Activated CD4-positive, alpha-beta T cell treated with anti-CD3 and anti-CD28 coated beads for 36 hours (primary cell): ENCODE results near the gene PDE8A. TPM values are rescaled to one million over a fixed set of nuclear protein-coding genes. Genes with fewer than 3 reads are reported as not detected.

ENCODE experiments used
- ATAC-seq: fragments of 200-7000 bp; cut with Tn5 transposase; one replicate; pipeline ENCODE4 v1.10.0; 2021; ENCODE audit warnings: mild to moderate bottlenecking, moderate library complexity
- CTCF ChIA-PET: fragments of 350-600 bp; sonication (Branson Sonifier 250); formaldehyde crosslinking; loops from one replicate; lab custom pipeline; 2021; ENCODE audit warnings: antibody characterized with exemption; lab: Charles Lee
- POLR2A ChIA-PET: fragments of 350-600 bp; sonication (Branson Sonifier 250); formaldehyde crosslinking; loops from one replicate; lab custom pipeline; 2021; ENCODE audit warnings: antibody characterized with exemption, inconsistent platforms; lab: Charles Lee
- DNase-seq: peaks from one replicate; pipeline ENCODE4 v3.0.0-alpha.2; 2020
- H3K27ac Mint-ChIP-seq: one replicate; pipeline ENCODE4 v1.8.0; 2021; ENCODE audit warnings: mixed read lengths
- H3K27me3 Mint-ChIP-seq: one replicate; pipeline ENCODE4 v1.8.0; 2021; ENCODE audit warnings: mixed read lengths
- H3K36me3 Mint-ChIP-seq: one replicate; pipeline ENCODE4 v1.8.0; 2021; ENCODE audit warnings: low read depth, mixed read lengths
- H3K4me1 Mint-ChIP-seq: one replicate; pipeline ENCODE4 v1.8.0; 2021; ENCODE audit warnings: mixed read lengths
- H3K4me3 Mint-ChIP-seq: one replicate; pipeline ENCODE4 v1.8.0; 2021; ENCODE audit warnings: mild to moderate bottlenecking, moderate library complexity, mixed read lengths
- H3K9me3 Mint-ChIP-seq: one replicate; pipeline ENCODE4 v1.8.0; 2021; ENCODE audit warnings: low read depth, mixed read lengths
- intact Hi-C, 2 experiments: fragments of 100-400 bp; cut with DNase I in 1 of 2; cut with micrococcal nuclease in 1 of 2; formaldehyde crosslinking; loops; one replicate each; pipeline versions ENCODE4 v1.14.2 to v1.15.1; 2022 to 2024; cut with DNase I, micrococcal nuclease
- total RNA-seq, 2 experiments: library from RNA; stranded (reverse); gene quantifications; one replicate each; pipeline ENCODE4 v1.2.3, GENCODE V29; 2021

The PDE8A gene
- total RNA-seq, 2 experiments from 2014 or later, result 21.3 to 28.7 TPM

GRCh38 chr15:85026304-85027032, 44.8 kb downstream of the PDE8A start:
- DNase-seq (no peak), ATAC-seq (no peak)
- no peak overlapping the region for H3K4me3 Mint-ChIP-seq
- H3K4me1 Mint-ChIP-seq, result peaks cover 64% of the 10 kb centered on the region
- CTCF ChIA-PET, result no interaction called here
- H3K36me3 Mint-ChIP-seq, result no peaks in the 10 kb centered on the region
- H3K27me3 Mint-ChIP-seq, result no peaks in the 10 kb centered on the region
- H3K9me3 Mint-ChIP-seq, result no peaks in the 10 kb centered on the region
- intact Hi-C loops, result no loop called here
- no peak overlapping the region for H3K27ac Mint-ChIP-seq
- POLR2A ChIA-PET, result no interaction called here

DNA sequence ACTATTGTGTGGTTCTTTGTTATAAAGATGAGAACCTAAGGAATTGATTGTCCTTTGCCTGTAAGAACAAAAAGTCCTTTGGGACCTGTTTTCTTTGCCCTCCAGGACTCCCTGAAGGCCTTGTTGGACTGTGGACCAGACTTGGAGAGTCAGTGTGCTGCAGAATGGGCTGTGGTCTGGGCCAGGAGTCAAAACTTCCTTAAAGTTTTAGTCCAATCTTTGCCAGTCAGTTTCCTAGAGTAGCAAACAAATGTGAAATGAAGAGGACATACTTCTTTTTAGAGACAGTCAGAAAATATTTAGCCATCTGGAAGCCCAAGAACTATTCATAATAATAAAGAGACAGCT, 45.4 kb downstream of the PDE8A start:
- no peaks in the 10 kb centered on the region for H3K36me3 Mint-ChIP-seq
- intact Hi-C loops, result no loop called here
- H3K4me1 Mint-ChIP-seq, result peaks cover 69% of the 10 kb centered on the region
- CTCF ChIA-PET, result no interaction called here
- no peaks in the 10 kb centered on the region for H3K9me3 Mint-ChIP-seq
- ATAC-seq (no peak), DNase-seq (no peak)
- no peak overlapping the region for H3K27ac Mint-ChIP-seq
- H3K4me3 Mint-ChIP-seq, result no peak overlapping the region
- no peaks in the 10 kb centered on the region for H3K27me3 Mint-ChIP-seq
- POLR2A ChIA-PET, result no interaction called here

- no peak overlapping the region for H3K27ac Mint-ChIP-seq
- ChIA-PET CTCF (no interaction called here), POLR2A (no interaction called here)
- ATAC-seq (no peak), DNase-seq (no peak)
- H3K4me3 Mint-ChIP-seq, result no peak overlapping the region
- intact Hi-C loops, result no loop called here
- no peaks in the 10 kb centered on the region for H3K36me3 Mint-ChIP-seq
- H3K9me3 Mint-ChIP-seq, result no peaks in the 10 kb centered on the region
- peaks cover 71% of the 10 kb centered on the region for H3K4me1 Mint-ChIP-seq
- H3K27me3 Mint-ChIP-seq, result no peaks in the 10 kb centered on the region
Observed at GRCh38 chr15:85027421-85027820, 45.8 kb downstream of the PDE8A start.

DNA sequence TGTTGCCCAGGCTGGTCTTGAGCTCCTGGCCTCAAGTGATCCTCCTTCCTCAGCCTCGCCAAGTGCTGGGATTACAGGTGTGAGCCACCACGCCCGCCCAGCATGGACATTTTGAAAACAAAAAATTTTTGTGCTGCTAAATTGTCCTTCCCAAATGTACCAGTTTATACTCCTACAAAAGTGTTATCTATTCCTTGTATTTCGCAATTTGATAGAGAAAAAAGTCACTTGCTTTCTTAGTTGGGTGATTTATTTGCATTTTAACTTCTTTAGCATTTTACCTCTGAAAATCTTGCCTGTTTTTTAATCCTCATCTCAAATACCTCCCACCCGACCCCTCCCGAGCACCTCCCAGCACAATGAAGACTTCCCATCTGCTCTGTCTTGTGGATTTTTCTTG, 46.8 kb downstream of the PDE8A start:
- no peak for ATAC-seq
- intact Hi-C loops, result no loop called here
- Mint-ChIP-seq H3K36me3 (no peaks in the 10 kb centered on the region), H3K27ac (no peak overlapping the region), H3K4me3 (no peak overlapping the region), H3K9me3 (no peaks in the 10 kb centered on the region), H3K4me1 (peaks cover 68% of the 10 kb centered on the region), H3K27me3 (no peaks in the 10 kb centered on the region)
- ChIA-PET CTCF (interaction anchor here (1.3 kb wide), 1 partner anchor 113 kb away, joined by 4 read pairs; no protein-coding TSS in a partner anchor), POLR2A (no interaction called here)
- DNase-seq, result no peak

DNA sequence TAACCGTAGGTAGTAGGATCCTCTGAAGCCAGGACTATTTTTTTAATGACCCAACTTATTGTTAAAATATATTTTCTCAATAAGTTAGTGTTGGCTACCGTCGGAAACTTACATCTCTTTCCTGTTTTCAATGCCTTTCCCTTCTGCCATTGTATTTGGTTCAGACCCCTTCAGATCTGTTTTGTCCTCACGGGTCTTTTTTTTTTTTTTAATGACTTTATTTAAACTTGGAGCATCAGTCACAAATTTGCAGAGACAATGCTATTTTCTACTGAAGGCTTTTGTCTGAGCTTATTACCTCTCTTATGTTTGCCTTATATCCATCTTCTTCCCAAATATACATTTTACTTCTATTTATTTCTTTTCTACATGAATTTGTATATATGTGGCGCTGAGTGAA, 47.6 kb downstream of the PDE8A start:
- CTCF ChIA-PET, result interaction anchor here (1.3 to 2.0 kb wide), 2 partner anchors 16 to 112 kb away, joined by 4 to 5 read pairs; no protein-coding TSS in a partner anchor

DNA sequence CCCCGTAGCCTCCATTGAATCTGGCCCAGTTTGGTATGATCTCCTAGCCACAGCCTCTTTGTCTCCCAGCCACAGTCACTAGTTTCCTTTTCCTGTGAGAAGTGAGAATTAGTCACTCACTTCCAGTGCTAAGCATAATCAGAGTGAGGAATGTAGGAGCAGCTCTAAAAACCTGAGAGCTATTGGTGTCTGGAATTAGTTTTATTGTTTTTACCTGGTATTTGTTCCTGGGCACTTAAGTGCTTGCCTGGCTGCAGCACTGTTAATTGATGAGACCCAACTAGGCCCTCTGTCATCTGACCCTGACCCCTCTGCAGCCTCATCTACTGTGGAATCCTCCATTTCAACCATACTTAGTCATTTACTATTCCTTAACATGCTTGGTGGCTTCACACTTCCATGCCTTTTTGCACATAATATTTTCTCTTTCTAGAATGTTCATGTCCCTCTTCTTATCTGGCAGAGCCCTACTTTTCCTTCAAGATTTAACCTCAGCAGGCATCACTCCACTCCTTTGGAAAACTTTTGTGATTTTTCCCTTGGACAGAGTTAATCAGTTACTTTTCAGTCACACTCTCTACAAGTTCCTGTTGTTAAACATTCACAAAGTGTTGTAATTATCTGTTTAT, 48.8 kb downstream of the PDE8A start:
- no peaks in the 10 kb centered on the region for H3K27me3 Mint-ChIP-seq
- peak overlapping the region; percentile 8 for H3K27ac Mint-ChIP-seq
- DNase-seq (peak; percentile 14), ATAC-seq (peak; percentile 82)
- no peaks in the 10 kb centered on the region for H3K36me3 Mint-ChIP-seq
- POLR2A ChIA-PET, result no interaction called here
- CTCF ChIA-PET, result interaction anchor here (0.7 to 2.3 kb wide), 7 partner anchors 9 to 149 kb away, joined by 3 to 6 read pairs (median 4); no protein-coding TSS in a partner anchor
- H3K4me3 Mint-ChIP-seq, result no peak overlapping the region
- intact Hi-C loops, result loop anchor here in 1 of 2 experiments (5.0 kb wide), 1 partner anchor 38 kb away; no protein-coding TSS in a partner anchor
- H3K4me1 Mint-ChIP-seq, result peaks cover 52% of the 10 kb centered on the region
- no peaks in the 10 kb centered on the region for H3K9me3 Mint-ChIP-seq

More for the DNA sequence above, 47.6 kb downstream of the PDE8A start:
- POLR2A ChIA-PET, result no interaction called here
- intact Hi-C loops, result no loop called here
- H3K27ac Mint-ChIP-seq, result no peak overlapping the region
- H3K36me3 Mint-ChIP-seq, result no peaks in the 10 kb centered on the region
- H3K27me3 Mint-ChIP-seq, result no peaks in the 10 kb centered on the region
- peaks cover 61% of the 10 kb centered on the region for H3K4me1 Mint-ChIP-seq
- DNase-seq (no peak), ATAC-seq (no peak)
- H3K9me3 Mint-ChIP-seq, result no peaks in the 10 kb centered on the region
- H3K4me3 Mint-ChIP-seq, result no peak overlapping the region

DNA sequence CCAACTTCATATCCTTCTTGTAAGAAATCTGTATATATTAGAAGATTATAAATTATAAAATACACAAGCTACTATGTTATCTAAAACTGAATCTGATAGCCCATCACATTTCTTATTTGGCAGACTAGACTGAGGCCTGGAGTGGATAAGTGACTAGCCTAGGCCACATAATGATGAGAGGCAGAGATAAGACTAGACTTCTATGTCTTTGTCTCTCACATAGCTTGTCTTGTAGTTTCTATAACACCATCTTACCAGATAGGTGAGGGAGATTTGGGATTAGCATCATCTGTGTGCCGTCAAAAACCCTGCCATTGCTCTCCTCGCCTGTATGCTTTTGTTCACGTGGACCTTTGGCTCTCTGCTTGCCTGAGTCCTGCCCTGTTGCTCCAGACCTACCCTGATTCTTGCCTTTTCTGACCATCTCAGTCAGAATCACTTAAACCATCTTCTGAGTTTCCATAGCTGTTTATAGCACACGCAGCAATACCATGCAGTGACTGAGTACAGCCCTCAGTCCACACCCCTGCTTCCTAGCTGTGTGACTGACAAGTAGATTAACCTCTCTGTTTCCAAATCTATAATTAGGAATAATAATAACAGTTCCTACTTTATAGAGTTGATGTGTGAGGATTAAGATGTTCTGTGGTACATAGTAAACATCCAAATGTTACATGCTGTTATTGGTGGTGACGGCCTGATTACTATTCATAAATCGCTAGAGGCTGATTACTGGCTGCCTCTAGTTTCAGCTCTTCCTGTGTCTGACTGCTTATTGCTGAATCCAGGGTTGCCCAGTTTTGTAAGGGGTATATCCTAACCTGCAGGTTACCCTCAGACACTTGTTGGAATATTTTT, 49.7 kb downstream of the PDE8A start:
- Mint-ChIP-seq H3K4me3 (no peak overlapping the region), H3K4me1 (peaks cover 52% of the 10 kb centered on the region), H3K36me3 (no peaks in the 10 kb centered on the region), H3K27me3 (no peaks in the 10 kb centered on the region), H3K27ac (no peak overlapping the region), H3K9me3 (no peaks in the 10 kb centered on the region)
- intact Hi-C loops, result loop anchor here in 1 of 2 experiments (5.0 kb wide), 1 partner anchor 39 kb away; no protein-coding TSS in a partner anchor
- POLR2A ChIA-PET, result interaction anchor here (0.5 kb wide), 1 partner anchor 31 kb away, joined by 4 read pairs; no protein-coding TSS in a partner anchor
- ATAC-seq, result no peak
- CTCF ChIA-PET, result interaction anchor here (0.9 to 2.3 kb wide), 6 partner anchors 10 to 148 kb away, joined by 3 to 6 read pairs (median 4); no protein-coding TSS in a partner anchor
- no peak for DNase-seq

DNA sequence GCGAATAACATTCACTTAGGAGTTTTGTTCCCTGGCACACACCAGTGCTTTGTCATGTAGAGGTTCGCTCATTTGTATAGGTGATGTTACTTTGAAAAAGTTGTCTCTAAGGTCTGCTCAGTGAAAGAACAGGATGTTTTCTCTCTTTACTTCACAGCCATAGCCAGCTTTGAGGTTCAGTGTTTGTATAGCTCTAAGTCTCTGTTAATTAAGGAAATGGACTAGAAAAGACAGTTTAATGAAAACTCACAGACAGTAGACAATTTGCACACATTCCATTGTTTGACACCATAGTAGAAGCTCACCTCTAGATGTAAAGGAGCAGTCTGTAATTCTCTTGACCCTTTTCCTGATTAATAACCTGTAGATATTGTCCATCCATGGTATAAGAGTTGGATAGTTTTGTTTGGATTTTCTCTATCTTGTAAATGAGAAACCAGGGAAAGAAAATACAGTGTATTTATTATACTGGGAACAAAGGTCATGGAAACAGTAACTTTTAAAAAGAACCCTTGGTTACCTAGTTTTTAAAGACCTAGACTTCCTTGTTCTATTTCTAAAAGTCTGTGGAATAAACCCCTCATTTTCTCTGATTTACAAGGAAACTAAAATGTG, 50.4 kb downstream of the PDE8A start:
- Mint-ChIP-seq H3K4me1 (peaks cover 52% of the 10 kb centered on the region), H3K9me3 (no peaks in the 10 kb centered on the region), H3K4me3 (no peak overlapping the region), H3K27ac (no peak overlapping the region), H3K27me3 (no peaks in the 10 kb centered on the region), H3K36me3 (no peaks in the 10 kb centered on the region)
- CTCF ChIA-PET, result interaction anchor here (1.2 to 2.3 kb wide), 3 partner anchors 10 to 28 kb away, joined by 3 to 6 read pairs (median 4); no protein-coding TSS in a partner anchor
- intact Hi-C loops, result loop anchor here in 1 of 2 experiments (5.0 kb wide), 1 partner anchor 40 kb away; no protein-coding TSS in a partner anchor
- DNase-seq (no peak), ATAC-seq (no peak)
- POLR2A ChIA-PET, result no interaction called here

- no peaks in the 10 kb centered on the region for H3K27me3 Mint-ChIP-seq
- POLR2A ChIA-PET, result no interaction called here
- no peak for DNase-seq
- no peaks in the 10 kb centered on the region for H3K36me3 Mint-ChIP-seq
- H3K4me1 Mint-ChIP-seq, result peaks cover 54% of the 10 kb centered on the region
- H3K4me3 Mint-ChIP-seq, result no peak overlapping the region
- intact Hi-C loops, result loop anchor here in 1 of 2 experiments (5.0 kb wide), 1 partner anchor 41 kb away; no protein-coding TSS in a partner anchor
- H3K27ac Mint-ChIP-seq, result no peak overlapping the region
- H3K9me3 Mint-ChIP-seq, result no peaks in the 10 kb centered on the region
- CTCF ChIA-PET, result interaction anchor here (0.6 to 1.7 kb wide), 3 partner anchors 12 to 141 kb away, joined by 3 to 5 read pairs (median 3); no protein-coding TSS in a partner anchor
- ATAC-seq, result no peak
Observed at GRCh38 chr15:85033148-85033547, 51.5 kb downstream of the PDE8A start.

DNA sequence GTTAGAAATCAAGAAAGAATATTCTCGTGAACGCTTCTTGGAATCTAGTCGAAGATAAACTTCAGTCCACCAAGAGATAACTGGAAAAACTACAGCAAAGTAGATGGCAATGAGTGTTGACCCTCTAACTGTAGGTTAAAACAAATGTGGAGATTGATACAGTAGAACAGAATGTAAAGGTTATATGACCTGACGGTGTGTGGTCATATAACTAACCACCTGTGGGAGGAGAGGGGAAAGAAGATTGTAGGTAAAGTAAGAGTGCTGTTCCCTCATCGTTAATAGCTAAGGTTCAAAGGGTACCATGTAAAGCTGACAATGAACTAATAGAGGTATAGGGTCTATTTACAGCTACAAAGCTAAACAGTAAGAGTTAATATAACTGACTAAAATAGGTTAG, 52.6 kb downstream of the PDE8A start:
- peaks cover 53% of the 10 kb centered on the region for H3K4me1 Mint-ChIP-seq
- no peak overlapping the region for H3K27ac Mint-ChIP-seq
- ChIA-PET CTCF (interaction anchor here (0.6 to 1.7 kb wide), 3 partner anchors 12 to 140 kb away, joined by 3 to 5 read pairs (median 3); no protein-coding TSS in a partner anchor), POLR2A (no interaction called here)
- H3K27me3 Mint-ChIP-seq, result no peaks in the 10 kb centered on the region
- ATAC-seq, result no peak
- intact Hi-C loops, result loop anchor here in 1 of 2 experiments (5.0 kb wide), 1 partner anchor 42 kb away; no protein-coding TSS in a partner anchor
- DNase-seq, result no peak
- H3K4me3 Mint-ChIP-seq, result no peak overlapping the region
- H3K36me3 Mint-ChIP-seq, result no peaks in the 10 kb centered on the region
- no peaks in the 10 kb centered on the region for H3K9me3 Mint-ChIP-seq
